H9 (cell line): ENCODE results near the gene GPC6. TPM values are rescaled to one million over a fixed set of nuclear protein-coding genes. Genes with fewer than 3 reads are reported as not detected.

Experiments
- DNase-seq: peaks from one replicate; pipeline ENCODE4 v3.0.0-alpha.2; 2017
- H2AFZ ChIP-seq: one replicate; pipeline ENCODE4 v1.6.1; 2013; ENCODE audit warnings: mild to moderate bottlenecking, low read length, control low read depth, moderate library complexity
- H2AK5ac ChIP-seq: 2 replicates; pipeline ENCODE4 v1.6.1; 2013; ENCODE audit warnings: low read length, control low read depth, mixed read lengths; ENCODE audit not compliant: insufficient read length
- H2BK120ac ChIP-seq: one replicate; pipeline ENCODE4 v1.6.1; 2013; ENCODE audit warnings: low read depth, mild to moderate bottlenecking, low read length, control low read depth, inconsistent platforms; ENCODE audit not compliant: poor library complexity, severe bottlenecking
- H2BK12ac ChIP-seq: 2 replicates; pipeline ENCODE4 v1.6.1; 2013; ENCODE audit warnings: low read length, control low read depth, mixed read lengths, low read depth; ENCODE audit not compliant: insufficient read length
- H2BK15ac ChIP-seq: 2 replicates; pipeline ENCODE4 v1.6.1; 2013; ENCODE audit warnings: low read depth, low read length, control low read depth
- H2BK20ac ChIP-seq: one replicate; pipeline ENCODE4 v1.6.1; 2013; ENCODE audit warnings: low read depth, mild to moderate bottlenecking, low read length, control low read depth, inconsistent platforms; ENCODE audit not compliant: poor library complexity, severe bottlenecking
- H2BK5ac ChIP-seq: 2 replicates; pipeline ENCODE4 v1.6.1; 2013; ENCODE audit warnings: low read length, control low read depth, mixed read lengths; ENCODE audit not compliant: insufficient read length
- H3K14ac ChIP-seq: 2 replicates; pipeline ENCODE4 v1.6.1; 2013; ENCODE audit warnings: low read length, control low read depth; ENCODE audit not compliant: insufficient read depth
- H3K18ac ChIP-seq: 2 replicates; pipeline ENCODE4 v1.6.1; 2013; ENCODE audit warnings: low read depth, mild to moderate bottlenecking, mixed read lengths, low read length, control low read depth; ENCODE audit not compliant: insufficient read length
- H3K23ac ChIP-seq: 2 replicates; pipeline ENCODE4 v1.6.1; 2013; ENCODE audit warnings: low read length, control low read depth, mixed read lengths, low read depth; ENCODE audit not compliant: insufficient read length
- H3K23me2 ChIP-seq: 2 replicates; pipeline ENCODE4 v1.6.1; 2013; ENCODE audit warnings: low read depth, mild to moderate bottlenecking, mixed read lengths, low read length, control low read depth; ENCODE audit not compliant: insufficient read length, poor library complexity, severe bottlenecking
- H3K27ac ChIP-seq: 2 replicates; pipeline ENCODE4 v1.5.1; 2013; ENCODE audit warnings: low read length, control low read depth, mixed read lengths, low read depth; ENCODE audit not compliant: insufficient read length
- H3K27me3 ChIP-seq: 2 replicates; pipeline ENCODE4 v1.6.1; 2013; ENCODE audit warnings: low read length, control low read depth, inconsistent platforms; ENCODE audit not compliant: insufficient read depth
- H3K4ac ChIP-seq: 2 replicates; pipeline ENCODE4 v1.6.1; 2013; ENCODE audit warnings: low read depth, mild to moderate bottlenecking, control low read depth, inconsistent platforms, low read length, moderate library complexity
- H3K4me1 ChIP-seq: 2 replicates; pipeline ENCODE4 v1.6.1; 2013; ENCODE audit warnings: low read length, control low read depth, inconsistent platforms; ENCODE audit not compliant: insufficient read depth
- H3K4me2 ChIP-seq: 2 replicates; pipeline ENCODE4 v1.6.1; 2013; ENCODE audit warnings: low read length, control low read depth, mixed read lengths; ENCODE audit not compliant: insufficient read length, insufficient read depth
- H3K56ac ChIP-seq: 2 replicates; pipeline ENCODE4 v1.6.1; 2013; ENCODE audit warnings: low read depth, mild to moderate bottlenecking, mixed read lengths, low read length, control low read depth; ENCODE audit not compliant: insufficient read length
- H3K79me1 ChIP-seq: 2 replicates; pipeline ENCODE4 v1.6.1; 2013; ENCODE audit warnings: low read depth, mild to moderate bottlenecking, moderate library complexity, low read length, control low read depth, inconsistent platforms; ENCODE audit not compliant: insufficient read depth, poor library complexity, severe bottlenecking
- H3K79me2 ChIP-seq: 2 replicates; pipeline ENCODE4 v1.6.1; 2013; ENCODE audit warnings: low read length, control low read depth, inconsistent platforms; ENCODE audit not compliant: insufficient read depth
- H3K9ac ChIP-seq: 2 replicates; pipeline ENCODE4 v1.6.1; 2013; ENCODE audit warnings: low read length, control low read depth, mixed read lengths; ENCODE audit not compliant: insufficient read length; ENCODE audit errors: extremely low read depth
- H3K9me3 ChIP-seq: one replicate; pipeline ENCODE4 v1.6.1; 2013; ENCODE audit warnings: low read depth, low read length, inconsistent platforms; ENCODE audit not compliant: control insufficient read depth
- H3T11ph ChIP-seq: one replicate; pipeline ENCODE4 v1.6.1; 2013; ENCODE audit warnings: mild to moderate bottlenecking, low read length, control low read depth, inconsistent platforms
- H4K20me1 ChIP-seq: one replicate; pipeline ENCODE4 v1.6.1; 2013; ENCODE audit not compliant: control insufficient read depth, insufficient read length, insufficient read depth
- H4K5ac ChIP-seq: 2 replicates; pipeline ENCODE4 v1.6.1; 2013; ENCODE audit warnings: low read depth, mild to moderate bottlenecking, mixed read lengths, low read length, control low read depth; ENCODE audit not compliant: insufficient read length
- H4K8ac ChIP-seq: replicated peaks from 2 replicates; pipeline ENCODE4 v1.6.1; 2013; ENCODE audit warnings: low read length, control low read depth, mixed read lengths, low read depth; ENCODE audit not compliant: insufficient read length
- H4K91ac ChIP-seq: 2 replicates; pipeline ENCODE4 v1.6.1; 2013; ENCODE audit warnings: low read depth, mild to moderate bottlenecking, moderate library complexity, mixed read lengths, low read length, control low read depth; ENCODE audit not compliant: insufficient read length
- H3K27ac Mint-ChIP-seq, 3 experiments: 2 replicates in 2 of 3; 3 replicates in 1 of 3; pipeline ENCODE4 v1.8.0; 2020 to 2021; ENCODE audit warnings: mixed read lengths in 3 of 3, mild to moderate bottlenecking in 1 of 3, moderate library complexity in 1 of 3
- H3K27me3 Mint-ChIP-seq: 2 replicates; pipeline ENCODE4 v1.8.0; 2021; ENCODE audit warnings: low read depth, mild to moderate bottlenecking, moderate library complexity, mixed read lengths
- H3K36me3 Mint-ChIP-seq, 3 experiments: 2 replicates in 2 of 3; 3 replicates in 1 of 3; pipeline ENCODE4 v1.8.0; 2020 to 2021; ENCODE audit warnings: low read depth in 3 of 3, mixed read lengths in 3 of 3; ENCODE audit not compliant: insufficient read depth in 1 of 3
- H3K4me1 Mint-ChIP-seq, 2 experiments: 2 replicates each; pipeline ENCODE4 v1.8.0; 2020; ENCODE audit warnings: mixed read lengths in 2 of 2
- H3K4me3 Mint-ChIP-seq, 2 experiments: 2 replicates in 1 of 2; 3 replicates in 1 of 2; pipeline ENCODE4 v1.8.0; 2020 to 2021; ENCODE audit warnings: mild to moderate bottlenecking in 2 of 2, mixed read lengths in 2 of 2, moderate library complexity in 1 of 2
- H3K9me3 Mint-ChIP-seq, 2 experiments: 2 replicates in 1 of 2; 3 replicates in 1 of 2; pipeline ENCODE4 v1.8.0; 2020; ENCODE audit warnings: mild to moderate bottlenecking in 2 of 2, mixed read lengths in 2 of 2, moderate library complexity in 1 of 2
- CTCF ChIP-seq: fragments of 200-600 bp; sonication (generic); conservative IDR thresholded peaks from 3 replicates; pipeline ENCODE4 v1.8.0; 2021; ENCODE audit warnings: antibody characterized with exemption, mild to moderate bottlenecking
- WGBS: extraction: QIAGEN DNeasy Blood & Tissue Kit; methylation state at CpG from one replicate; pipeline ENCODE4 v1.1.7; 2013; ENCODE audit warnings: missing lambda C conversion rate, low lambda C conversion rate, mixed read lengths; ENCODE audit not compliant: insufficient read length; ENCODE audit errors: extremely low coverage; 5-methylcytosine and 5-hydroxymethylcytosine counted together
- total RNA-seq: library from RNA; stranded (reverse); gene quantifications from 2 replicates; pipeline ENCODE4 v1.2.1, GENCODE V29; 2021

The GPC6 gene
- total RNA-seq, 1 experiment from 2014 or later, result 15.6 TPM

DNA sequence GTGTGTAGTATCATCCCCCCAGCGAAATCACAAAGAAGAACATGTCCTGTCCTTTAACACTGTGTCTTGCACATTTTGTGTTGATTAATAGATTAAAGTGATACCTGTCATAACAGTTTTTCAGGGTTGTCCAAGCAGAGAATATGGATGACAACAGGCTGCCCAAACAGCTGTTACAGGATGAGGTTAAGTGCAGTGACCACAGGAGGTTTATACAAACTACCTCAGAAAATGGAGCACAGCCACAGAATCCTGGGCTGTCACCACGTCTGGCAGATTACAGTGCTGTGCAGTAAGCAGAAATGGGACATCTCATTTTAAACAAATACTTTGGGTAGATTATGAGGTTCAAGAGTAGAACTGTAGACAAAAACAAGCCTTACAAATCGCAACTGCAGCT, 677.3 kb downstream of the GPC6 start:
- Mint-ChIP-seq H3K4me1 (peaks cover 0 to 6% of the 10 kb centered on the region in 2 experiments; a peak in 2 of 4 replicates), H3K4me3 (no peak overlapping the region), H3K27ac (no peak overlapping the region), H3K27me3 (no peaks in the 10 kb centered on the region), H3K9me3 (no peaks in the 10 kb centered on the region), H3K36me3 (no peaks in the 10 kb centered on the region)
- Histone ChIP-seq H2BK5ac (no peak overlapping the region), H4K8ac (no peak overlapping the region), H3K9ac (no peak overlapping the region), H3K4me1 (no peaks in the 10 kb centered on the region), H3T11ph (no peak overlapping the region), H3K79me2 (no peaks in the 10 kb centered on the region), H2BK120ac (no peak overlapping the region), H4K5ac (no peak overlapping the region), H4K20me1 (no peaks in the 10 kb centered on the region), H2AFZ (no peak overlapping the region), H3K18ac (no peak overlapping the region), H3K4ac (no peak overlapping the region), H3K23me2 (no peaks in the 10 kb centered on the region), H3K27ac (no peak overlapping the region), H2AK5ac (no peak overlapping the region), H3K79me1 (no peaks in the 10 kb centered on the region), H2BK20ac (no peak overlapping the region), H3K23ac (no peak overlapping the region), H3K27me3 (no peaks in the 10 kb centered on the region), H3K56ac (no peak overlapping the region), H2BK12ac (no peak overlapping the region), H3K9me3 (no peaks in the 10 kb centered on the region), H3K14ac (no peak overlapping the region), H3K4me2 (no peak overlapping the region), H2BK15ac (no peak overlapping the region), H4K91ac (no peak overlapping the region)
- DNase-seq, result no peak
- no CpG with 5 or more reads among the region's 3 CpGs for WGBS
- TF ChIP-seq CTCF, result no peak
